Midbrain (tissue), 1 donor: ENCODE data around the gene HOXB5.

ENCODE experiments used
- DNase-seq: peaks from one replicate; lab custom pipeline; 2025; lab: John Stamatoyannopoulos, UW

HOXB5 gene

GRCh38 chr17:48615963-48616716, 22.6 kb upstream of the HOXB5 start:
- no peak for DNase-seq

GRCh38 chr17:48615047-48615962, 21.7 kb upstream of the HOXB5 start, which contains the start of gene HOXB8:
Gene HOXB8 (minus strand): TSS chr17:48615292. CDS start chr17:48614704, 588 bp downstream.
- no peak for DNase-seq

- no peak for DNase-seq
Observed at GRCh38 chr17:48613862-48614694, 20.5 kb upstream of the HOXB5 start.

GRCh38 chr17:48612854-48613691, 19.5 kb upstream of the HOXB5 start:
- DNase-seq, result no peak

- no peak for DNase-seq
Observed at GRCh38 chr17:48612456-48612853, 18.9 kb upstream of the HOXB5 start.

- DNase-seq, result no peak
Observed at GRCh38 chr17:48611681-48612455, 18.3 kb upstream of the HOXB5 start.

- no peak for DNase-seq
Observed at GRCh38 chr17:48611213-48611612, 17.6 kb upstream of the HOXB5 start.

- peak; percentile 17 for DNase-seq
Observed at GRCh38 chr17:48610282-48611211, 17.0 kb upstream of the HOXB5 start, which contains the start of gene HOXB7. Gene HOXB7 (minus strand): TSS chr17:48611017. CDS start chr17:48610918, 99 bp downstream.

GRCh38 chr17:48609759-48610281, 16.2 kb upstream of the HOXB5 start:
- DNase-seq, result no peak

GRCh38 chr17:48609033-48609432, 15.5 kb upstream of the HOXB5 start:
- DNase-seq, result no peak

GRCh38 chr17:48608494-48608834, 14.9 kb upstream of the HOXB5 start:
- DNase-seq, result no peak

GRCh38 chr17:48606892-48607614, 13.5 kb upstream of the HOXB5 start:
- DNase-seq, result no peak

- no peak for DNase-seq
Observed at GRCh38 chr17:48605991-48606891, 12.7 kb upstream of the HOXB5 start.

- DNase-seq, result no peak
Observed at GRCh38 chr17:48605409-48605919, 11.9 kb upstream of the HOXB5 start.

- DNase-seq, result no peak
Observed at GRCh38 chr17:48604770-48605329, 11.3 kb upstream of the HOXB5 start, which contains the start of gene HOXB6. Gene HOXB6 (minus strand): TSS chr17:48604986. CDS start chr17:48598150, 6,836 bp downstream.

GRCh38 chr17:48603959-48604769, 10.6 kb upstream of the HOXB5 start:
- DNase-seq, result no peak
